Measurements from ENCODE around the gene SLC44A5. TPM values are rescaled to one million over a fixed set of nuclear protein-coding genes. Genes with fewer than 3 reads are reported as not detected.

The SLC44A5 gene
- total and polyA plus RNA-seq, 2 experiments from 2014 or later = 3.3 to 11.7 TPM

DNA sequence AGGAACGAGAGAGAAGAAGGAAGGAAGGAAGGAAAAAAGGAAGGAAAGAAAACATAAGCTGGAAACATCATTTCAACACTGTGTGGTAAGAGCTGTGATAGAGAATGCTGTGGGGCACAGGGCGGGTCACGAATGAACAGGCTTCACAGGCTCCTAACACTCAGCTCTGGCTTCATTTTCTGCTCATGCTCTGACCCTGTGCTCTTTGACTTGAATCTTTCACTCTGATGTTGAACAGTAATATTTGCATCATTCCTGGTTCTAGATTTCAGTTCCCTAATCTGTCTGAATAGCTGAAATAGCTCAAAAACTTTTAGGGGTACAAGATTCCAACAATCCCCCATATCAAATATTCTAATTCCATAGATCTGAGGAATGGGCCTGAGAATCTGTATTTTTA, 269.4 kb downstream of the SLC44A5 start (continued):
- TF ChIP-seq, protein P1, sequence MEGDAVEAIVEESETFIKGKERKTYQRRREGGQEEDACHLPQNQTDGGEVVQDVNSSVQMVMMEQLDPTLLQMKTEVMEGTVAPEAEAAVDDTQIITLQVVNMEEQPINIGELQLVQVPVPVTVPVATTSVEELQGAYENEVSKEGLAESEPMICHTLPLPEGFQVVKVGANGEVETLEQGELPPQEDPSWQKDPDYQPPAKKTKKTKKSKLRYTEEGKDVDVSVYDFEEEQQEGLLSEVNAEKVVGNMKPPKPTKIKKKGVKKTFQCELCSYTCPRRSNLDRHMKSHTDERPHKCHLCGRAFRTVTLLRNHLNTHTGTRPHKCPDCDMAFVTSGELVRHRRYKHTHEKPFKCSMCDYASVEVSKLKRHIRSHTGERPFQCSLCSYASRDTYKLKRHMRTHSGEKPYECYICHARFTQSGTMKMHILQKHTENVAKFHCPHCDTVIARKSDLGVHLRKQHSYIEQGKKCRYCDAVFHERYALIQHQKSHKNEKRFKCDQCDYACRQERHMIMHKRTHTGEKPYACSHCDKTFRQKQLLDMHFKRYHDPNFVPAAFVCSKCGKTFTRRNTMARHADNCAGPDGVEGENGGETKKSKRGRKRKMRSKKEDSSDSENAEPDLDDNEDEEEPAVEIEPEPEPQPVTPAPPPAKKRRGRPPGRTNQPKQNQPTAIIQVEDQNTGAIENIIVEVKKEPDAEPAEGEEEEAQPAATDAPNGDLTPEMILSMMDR (conservative IDR thresholded peaks at IDR 0.05; ENCODE audit: low read depth in 2 of 2) = no peak
- TF ChIP-seq, protein P2, sequence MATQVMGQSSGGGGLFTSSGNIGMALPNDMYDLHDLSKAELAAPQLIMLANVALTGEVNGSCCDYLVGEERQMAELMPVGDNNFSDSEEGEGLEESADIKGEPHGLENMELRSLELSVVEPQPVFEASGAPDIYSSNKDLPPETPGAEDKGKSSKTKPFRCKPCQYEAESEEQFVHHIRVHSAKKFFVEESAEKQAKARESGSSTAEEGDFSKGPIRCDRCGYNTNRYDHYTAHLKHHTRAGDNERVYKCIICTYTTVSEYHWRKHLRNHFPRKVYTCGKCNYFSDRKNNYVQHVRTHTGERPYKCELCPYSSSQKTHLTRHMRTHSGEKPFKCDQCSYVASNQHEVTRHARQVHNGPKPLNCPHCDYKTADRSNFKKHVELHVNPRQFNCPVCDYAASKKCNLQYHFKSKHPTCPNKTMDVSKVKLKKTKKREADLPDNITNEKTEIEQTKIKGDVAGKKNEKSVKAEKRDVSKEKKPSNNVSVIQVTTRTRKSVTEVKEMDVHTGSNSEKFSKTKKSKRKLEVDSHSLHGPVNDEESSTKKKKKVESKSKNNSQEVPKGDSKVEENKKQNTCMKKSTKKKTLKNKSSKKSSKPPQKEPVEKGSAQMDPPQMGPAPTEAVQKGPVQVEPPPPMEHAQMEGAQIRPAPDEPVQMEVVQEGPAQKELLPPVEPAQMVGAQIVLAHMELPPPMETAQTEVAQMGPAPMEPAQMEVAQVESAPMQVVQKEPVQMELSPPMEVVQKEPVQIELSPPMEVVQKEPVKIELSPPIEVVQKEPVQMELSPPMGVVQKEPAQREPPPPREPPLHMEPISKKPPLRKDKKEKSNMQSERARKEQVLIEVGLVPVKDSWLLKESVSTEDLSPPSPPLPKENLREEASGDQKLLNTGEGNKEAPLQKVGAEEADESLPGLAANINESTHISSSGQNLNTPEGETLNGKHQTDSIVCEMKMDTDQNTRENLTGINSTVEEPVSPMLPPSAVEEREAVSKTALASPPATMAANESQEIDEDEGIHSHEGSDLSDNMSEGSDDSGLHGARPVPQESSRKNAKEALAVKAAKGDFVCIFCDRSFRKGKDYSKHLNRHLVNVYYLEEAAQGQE (IDR thresholded peaks at IDR 0.05; ENCODE audit: unreplicated experiment) = no peak
- no peak for TF ChIP-seq CREB1 (CRISPR knock-in tag; IDR thresholded peaks at IDR 0.05; ENCODE audit: low read depth)
- TF ChIP-seq EZH2 (IDR thresholded peaks at IDR 0.05; ENCODE audit: low read depth, unreplicated experiment) = no peak

DNA sequence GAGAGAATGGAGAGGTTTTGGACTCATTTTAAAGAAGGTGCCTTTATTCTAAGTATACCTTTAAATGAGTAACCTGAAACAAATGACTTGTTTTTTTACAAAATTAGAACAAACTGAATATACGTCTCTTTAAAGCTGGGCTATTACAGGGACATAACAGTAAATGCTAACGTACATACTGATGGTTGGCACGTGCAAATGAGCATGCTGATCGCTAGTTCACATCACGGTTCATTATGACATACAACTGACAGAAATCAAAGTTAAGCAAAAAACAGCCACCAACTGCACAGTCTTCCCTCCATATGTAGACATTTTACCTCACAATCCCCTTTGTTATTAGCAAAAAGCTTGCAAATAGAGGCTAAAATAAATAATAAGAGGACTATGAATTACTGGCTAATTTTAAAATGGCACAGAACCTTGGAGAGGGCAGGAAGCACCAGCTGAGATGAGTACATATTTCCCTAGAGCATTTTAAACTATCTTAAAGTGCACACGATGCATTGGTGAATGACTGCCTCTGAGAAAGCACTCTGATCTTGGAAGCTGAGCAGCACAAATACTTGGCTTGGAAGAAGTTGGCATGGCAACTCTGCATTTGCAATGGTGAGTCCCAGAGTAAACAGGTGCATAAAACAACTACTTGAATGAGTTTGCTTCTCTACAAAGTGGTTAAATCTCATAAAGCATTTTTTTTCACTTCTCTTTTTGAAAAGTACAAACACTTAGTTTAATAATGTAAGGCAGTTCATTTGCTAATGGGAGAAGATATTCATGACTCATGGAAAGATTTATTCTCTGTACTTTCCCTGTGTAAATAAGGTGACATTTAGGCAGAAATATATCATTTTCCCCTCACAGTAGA, 272.1 kb downstream of the SLC44A5 start:
- Histone ChIP-seq H2AFZ (no peak overlapping the region), H4K20me1 (replicated peaks; ENCODE audit: insufficient read depth) (no peaks in the 10 kb centered on the region), H3K36me3 (ENCODE audit: insufficient read depth) (no peaks in the 10 kb centered on the region), H3K27ac (ENCODE audit: low read depth) (no peak overlapping the region), H3K4me1 (ENCODE audit: insufficient read depth) (peaks cover 16% of the 10 kb centered on the region), H3K4me2 (no peak overlapping the region), H3K9me2 (ENCODE audit: insufficient read depth) (0 out of 2 replicates have a peak, but pooled peaks cover under 1% of the 10 kb centered on the region), H3F3A (replicated peaks; ENCODE audit: low read depth) (no peaks in the 10 kb centered on the region), H3K79me2 (replicated peaks; ENCODE audit: insufficient read depth) (no peaks in the 10 kb centered on the region), H3K4me3 (no peak overlapping the region), H3K27me3 (ENCODE audit: insufficient read depth) (no peaks in the 10 kb centered on the region)
- H3K9me3 Mint-ChIP-seq = no peaks in the 10 kb centered on the region
- H3K36me3 Mint-ChIP-seq (ENCODE audit: low read depth) = no peaks in the 10 kb centered on the region
- no peak overlapping the region for H3K27ac Mint-ChIP-seq
- peak; percentile 45 for DNase-seq (ENCODE audit: low spot score)
- peaks cover 2% of the 10 kb centered on the region for H3K27me3 Mint-ChIP-seq (ENCODE audit: insufficient read depth, low read depth, poor library complexity)
- TF ChIP-seq, protein P2 (IDR thresholded peaks at IDR 0.05; ENCODE audit: unreplicated experiment) = no peak
- TF ChIP-seq, protein P3, sequence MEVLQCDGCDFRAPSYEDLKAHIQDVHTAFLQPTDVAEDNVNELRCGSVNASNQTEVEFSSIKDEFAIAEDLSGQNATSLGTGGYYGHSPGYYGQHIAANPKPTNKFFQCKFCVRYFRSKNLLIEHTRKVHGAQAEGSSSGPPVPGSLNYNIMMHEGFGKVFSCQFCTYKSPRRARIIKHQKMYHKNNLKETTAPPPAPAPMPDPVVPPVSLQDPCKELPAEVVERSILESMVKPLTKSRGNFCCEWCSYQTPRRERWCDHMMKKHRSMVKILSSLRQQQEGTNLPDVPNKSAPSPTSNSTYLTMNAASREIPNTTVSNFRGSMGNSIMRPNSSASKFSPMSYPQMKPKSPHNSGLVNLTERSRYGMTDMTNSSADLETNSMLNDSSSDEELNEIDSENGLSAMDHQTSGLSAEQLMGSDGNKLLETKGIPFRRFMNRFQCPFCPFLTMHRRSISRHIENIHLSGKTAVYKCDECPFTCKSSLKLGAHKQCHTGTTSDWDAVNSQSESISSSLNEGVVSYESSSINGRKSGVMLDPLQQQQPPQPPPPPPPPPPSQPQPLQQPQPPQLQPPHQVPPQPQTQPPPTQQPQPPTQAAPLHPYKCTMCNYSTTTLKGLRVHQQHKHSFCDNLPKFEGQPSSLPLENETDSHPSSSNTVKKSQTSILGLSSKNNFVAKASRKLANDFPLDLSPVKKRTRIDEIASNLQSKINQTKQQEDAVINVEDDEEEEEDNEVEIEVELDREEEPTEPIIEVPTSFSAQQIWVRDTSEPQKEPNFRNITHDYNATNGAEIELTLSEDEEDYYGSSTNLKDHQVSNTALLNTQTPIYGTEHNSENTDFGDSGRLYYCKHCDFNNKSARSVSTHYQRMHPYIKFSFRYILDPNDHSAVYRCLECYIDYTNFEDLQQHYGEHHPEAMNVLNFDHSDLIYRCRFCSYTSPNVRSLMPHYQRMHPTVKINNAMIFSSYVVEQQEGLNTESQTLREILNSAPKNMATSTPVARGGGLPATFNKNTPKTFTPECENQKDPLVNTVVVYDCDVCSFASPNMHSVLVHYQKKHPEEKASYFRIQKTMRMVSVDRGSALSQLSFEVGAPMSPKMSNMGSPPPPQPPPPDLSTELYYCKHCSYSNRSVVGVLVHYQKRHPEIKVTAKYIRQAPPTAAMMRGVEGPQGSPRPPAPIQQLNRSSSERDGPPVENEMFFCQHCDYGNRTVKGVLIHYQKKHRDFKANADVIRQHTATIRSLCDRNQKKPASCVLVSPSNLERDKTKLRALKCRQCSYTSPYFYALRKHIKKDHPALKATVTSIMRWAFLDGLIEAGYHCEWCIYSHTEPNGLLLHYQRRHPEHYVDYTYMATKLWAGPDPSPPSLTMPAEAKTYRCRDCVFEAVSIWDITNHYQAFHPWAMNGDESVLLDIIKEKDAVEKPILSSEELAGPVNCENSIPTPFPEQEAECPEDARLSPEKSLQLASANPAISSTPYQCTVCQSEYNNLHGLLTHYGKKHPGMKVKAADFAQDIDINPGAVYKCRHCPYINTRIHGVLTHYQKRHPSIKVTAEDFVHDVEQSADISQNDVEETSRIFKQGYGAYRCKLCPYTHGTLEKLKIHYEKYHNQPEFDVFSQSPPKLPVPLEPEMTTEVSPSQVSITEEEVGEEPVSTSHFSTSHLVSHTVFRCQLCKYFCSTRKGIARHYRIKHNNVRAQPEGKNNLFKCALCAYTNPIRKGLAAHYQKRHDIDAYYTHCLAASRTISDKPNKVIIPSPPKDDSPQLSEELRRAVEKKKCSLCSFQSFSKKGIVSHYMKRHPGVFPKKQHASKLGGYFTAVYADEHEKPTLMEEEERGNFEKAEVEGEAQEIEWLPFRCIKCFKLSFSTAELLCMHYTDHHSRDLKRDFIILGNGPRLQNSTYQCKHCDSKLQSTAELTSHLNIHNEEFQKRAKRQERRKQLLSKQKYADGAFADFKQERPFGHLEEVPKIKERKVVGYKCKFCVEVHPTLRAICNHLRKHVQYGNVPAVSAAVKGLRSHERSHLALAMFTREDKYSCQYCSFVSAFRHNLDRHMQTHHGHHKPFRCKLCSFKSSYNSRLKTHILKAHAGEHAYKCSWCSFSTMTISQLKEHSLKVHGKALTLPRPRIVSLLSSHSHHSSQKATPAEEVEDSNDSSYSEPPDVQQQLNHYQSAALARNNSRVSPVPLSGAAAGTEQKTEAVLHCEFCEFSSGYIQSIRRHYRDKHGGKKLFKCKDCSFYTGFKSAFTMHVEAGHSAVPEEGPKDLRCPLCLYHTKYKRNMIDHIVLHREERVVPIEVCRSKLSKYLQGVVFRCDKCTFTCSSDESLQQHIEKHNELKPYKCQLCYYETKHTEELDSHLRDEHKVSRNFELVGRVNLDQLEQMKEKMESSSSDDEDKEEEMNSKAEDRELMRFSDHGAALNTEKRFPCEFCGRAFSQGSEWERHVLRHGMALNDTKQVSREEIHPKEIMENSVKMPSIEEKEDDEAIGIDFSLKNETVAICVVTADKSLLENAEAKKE (CRISPR knock-in tag; IDR thresholded peaks at IDR 0.05) = no peak
- peak; percentile 42; the same call in 1 of the 3 replicates for ATAC-seq
- H3K4me3 Mint-ChIP-seq = no peak overlapping the region
- peaks cover 23% of the 10 kb centered on the region; the same call in 2 of the 3 replicates for H3K4me1 Mint-ChIP-seq
